GM12892 (cell line): ENCODE data around the gene IGFBP6.

ENCODE experiments used
- POLR2A ChIP-seq: IDR thresholded peaks from 2 replicates; pipeline ENCODE4 v1.6.1; 2011; ENCODE audit warnings: low read depth, low read length, control low read depth
- POLR2AphosphoS5 ChIP-seq: IDR thresholded peaks from 2 replicates; pipeline ENCODE4 v1.6.1; 2011; ENCODE audit warnings: low read depth, low read length, control low read depth
- TAF1 ChIP-seq: IDR thresholded peaks from 2 replicates; pipeline ENCODE4 v1.6.1; 2011; ENCODE audit warnings: low read depth, mild to moderate bottlenecking, control low read depth, low read length, borderline replicate concordance

GRCh38 chr12:53058674-53059433 lies 38.6 kb upstream of the IGFBP6 start:
- TF ChIP-seq POLR2AphosphoS5 (no peak), POLR2A (no peak), TAF1 (no peak)
